T-cell (primary cell): ENCODE results near the gene SLC7A8. TPM values are rescaled to one million over a fixed set of nuclear protein-coding genes. Genes with fewer than 3 reads are reported as not detected.

ENCODE experiments used
- ATAC-seq, 4 experiments: fragments of 200-7000 bp in 3 of 4; fragments of 150-1000 bp in 1 of 4; cut with Tn5 transposase; replicated peaks in 1 of 4; 1 replicate in 3 of 4; 2 replicates in 1 of 4; pipeline ENCODE4 v1.10.0; 2021; ENCODE audit warnings: moderate library complexity in 3 of 4, mild to moderate bottlenecking in 2 of 4, moderate number of reproducible peaks in 1 of 4
- CTCF ChIA-PET, 2 donors: fragments of 300-600 bp; sonication (Branson Sonifier 250); formaldehyde crosslinking; loops; one replicate each; lab custom pipeline; 2022; ENCODE audit warnings: antibody characterized with exemption in 2 of 2; lab: Charles Lee
- POLR2A ChIA-PET, 2 donors: fragments of 300-600 bp; sonication (Branson Sonifier 250); formaldehyde crosslinking; loops; one replicate each; lab custom pipeline; 2022; ENCODE audit warnings: antibody characterized with exemption in 2 of 2; lab: Charles Lee
- DNase-seq, 35 experiments: peaks; one replicate each; pipeline versions ENCODE4 v3.0.0 to v3.0.0-alpha.2; 2013 to 2023
- H3K27ac ChIP-seq: one replicate; pipeline ENCODE4 v1.5.1; 2013; ENCODE audit warnings: low read length
- H3K27me3 ChIP-seq, 2 experiments: replicated peaks in 1 of 2; 1 replicate in 1 of 2; 2 replicates in 1 of 2; pipeline versions ENCODE4 v1.6.1 to v1.7.0; 2013; ENCODE audit warnings: low read length in 1 of 2, mixed read lengths in 1 of 2; ENCODE audit not compliant: control insufficient read depth in 2 of 2, insufficient read depth in 2 of 2; ENCODE audit errors: extremely low read depth in 1 of 2
- H3K36me3 ChIP-seq, 2 donors: 1 replicate in 1 of 2; 2 replicates in 1 of 2; pipeline versions ENCODE4 v1.6.1 to v1.7.0; 2013; ENCODE audit warnings: low read length in 1 of 2; ENCODE audit not compliant: control insufficient read depth in 2 of 2, insufficient read depth in 1 of 2; ENCODE audit errors: extremely low read depth in 1 of 2
- H3K4me1 ChIP-seq, 2 experiments: 1 replicate in 1 of 2; 2 replicates in 1 of 2; pipeline versions ENCODE4 v1.6.1 to v1.7.0; 2013; ENCODE audit warnings: low read length in 2 of 2, mixed read lengths in 1 of 2; ENCODE audit not compliant: insufficient read depth in 2 of 2, control insufficient read depth in 1 of 2; ENCODE audit errors: extremely low read depth in 1 of 2
- H3K4me3 ChIP-seq, 2 donors: 1 replicate in 1 of 2; 2 replicates in 1 of 2; pipeline versions ENCODE4 v1.5.1 to v1.7.0; 2013; ENCODE audit warnings: mild to moderate bottlenecking in 2 of 2, low read length in 1 of 2, moderate library complexity in 1 of 2; ENCODE audit not compliant: control insufficient read depth in 1 of 2; ENCODE audit errors: extremely low read depth in 1 of 2
- H3K9me3 ChIP-seq: 2 replicates; pipeline ENCODE4 v1.7.0; 2013
- H3K27ac Mint-ChIP-seq, 2 donors: one replicate each; pipeline ENCODE4 v1.8.0; 2020 to 2021; ENCODE audit warnings: mild to moderate bottlenecking in 2 of 2, mixed read lengths in 2 of 2
- H3K27me3 Mint-ChIP-seq, 2 donors: one replicate each; pipeline ENCODE4 v1.8.0; 2021 to 2022; ENCODE audit warnings: mixed read lengths in 2 of 2
- H3K36me3 Mint-ChIP-seq: one replicate; pipeline ENCODE4 v1.8.0; 2021; ENCODE audit warnings: mixed read lengths
- H3K4me1 Mint-ChIP-seq, 3 donors: one replicate each; pipeline ENCODE4 v1.8.0; 2020 to 2022; ENCODE audit warnings: mixed read lengths in 3 of 3, mild to moderate bottlenecking in 1 of 3
- H3K4me3 Mint-ChIP-seq, 3 donors: one replicate each; pipeline ENCODE4 v1.8.0; 2020 to 2022; ENCODE audit warnings: mild to moderate bottlenecking in 3 of 3, mixed read lengths in 3 of 3, moderate library complexity in 3 of 3
- H3K9me3 Mint-ChIP-seq, 3 donors: one replicate each; pipeline ENCODE4 v1.8.0; 2020 to 2022; ENCODE audit warnings: mixed read lengths in 3 of 3
- WGBS: methylation state at CpG from one replicate; pipeline ENCODE4 v1.1.5; 2013; ENCODE audit warnings: missing lambda C conversion rate; ENCODE audit not compliant: insufficient coverage; 5-methylcytosine and 5-hydroxymethylcytosine counted together
- total RNA-seq, 35 experiments: library from RNA in 6 of 35; stranded (reverse) in 6 of 35; fragments of 120-200 nt in 1 of 35; gene quantifications; one replicate each; pipeline versions ENCODE4 v1.2.1 to v1.2.4 and lab custom pipeline; 2013 to 2026

The SLC7A8 gene
- total RNA-seq, 5 donors from 2014 or later (not counting 1 experiment from before 2014, with no cell fraction given): 0.33 to 8.1 (median 5.9) TPM

DNA sequence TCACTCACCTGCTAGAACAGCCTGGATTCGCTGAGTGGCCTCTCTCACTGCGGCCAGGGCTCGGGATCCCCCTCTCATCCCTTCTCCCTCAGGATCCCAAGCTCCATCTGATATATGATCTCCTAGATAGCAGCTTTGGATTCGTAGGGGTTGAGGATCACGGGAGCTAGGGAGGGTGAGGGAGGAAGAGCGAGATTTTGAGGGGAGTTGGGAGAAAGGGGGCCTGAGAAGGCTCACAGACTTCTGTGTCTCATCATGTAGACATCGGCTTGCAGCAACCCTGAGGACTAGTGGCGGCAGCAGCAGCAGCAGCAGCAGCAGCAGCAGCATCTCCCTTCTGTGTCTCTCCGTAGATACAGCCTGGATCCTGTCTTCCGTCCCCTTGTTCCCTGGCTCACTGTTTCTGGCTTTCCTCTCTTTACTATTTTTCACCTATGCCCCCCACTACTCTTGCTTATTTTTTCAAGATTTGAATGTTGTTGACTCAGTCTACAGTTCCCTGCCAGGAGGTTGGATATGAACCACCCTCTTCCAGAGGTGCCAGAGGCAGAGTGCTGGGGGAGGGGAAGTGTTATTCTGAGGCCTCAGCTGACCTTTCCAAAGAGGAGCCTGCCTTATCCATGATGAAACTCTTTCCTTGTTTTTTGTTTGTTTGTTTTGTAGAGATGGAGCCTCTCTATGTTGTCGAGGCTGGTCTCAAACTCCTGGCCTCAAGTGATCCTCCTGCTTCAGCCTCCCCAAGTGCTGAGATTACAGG, 78.7 kb downstream of the SLC7A8 start, which contains the start of gene CIROP:
Gene CIROP (minus strand): TSS at position 399 of the 757 bp plus-strand sequence. CDS start 69 bp downstream, at position 330.
- Histone ChIP-seq H3K4me3 (no peak within 1 kb of the TSS), H3K27ac (no peak within 1 kb of the TSS), H3K9me3 (no peaks in the 10 kb centered on the region), H3K36me3 (no peaks in the 10 kb centered on the region), H3K27me3 (no peaks in the 10 kb centered on the region), H3K4me1 (no peaks in the 10 kb centered on the region)
- H3K4me1 Mint-ChIP-seq: peaks cover 2 to 6% (median 4%) of the 10 kb centered on the region in 3 donors
- no peaks in the 10 kb centered on the region for H3K36me3 Mint-ChIP-seq
- WGBS: 95% methylated on average over 5 of the region's 11 CpGs
- H3K4me3 Mint-ChIP-seq: no peak within 1 kb of the TSS
- ChIA-PET CTCF (no interaction called here), POLR2A (no interaction called here)
- H3K27ac Mint-ChIP-seq: no peak within 1 kb of the TSS
- ATAC-seq (no peak), DNase-seq (no peak)
- no peaks in the 10 kb centered on the region for H3K9me3 Mint-ChIP-seq
- no peaks in the 10 kb centered on the region for H3K27me3 Mint-ChIP-seq

DNA sequence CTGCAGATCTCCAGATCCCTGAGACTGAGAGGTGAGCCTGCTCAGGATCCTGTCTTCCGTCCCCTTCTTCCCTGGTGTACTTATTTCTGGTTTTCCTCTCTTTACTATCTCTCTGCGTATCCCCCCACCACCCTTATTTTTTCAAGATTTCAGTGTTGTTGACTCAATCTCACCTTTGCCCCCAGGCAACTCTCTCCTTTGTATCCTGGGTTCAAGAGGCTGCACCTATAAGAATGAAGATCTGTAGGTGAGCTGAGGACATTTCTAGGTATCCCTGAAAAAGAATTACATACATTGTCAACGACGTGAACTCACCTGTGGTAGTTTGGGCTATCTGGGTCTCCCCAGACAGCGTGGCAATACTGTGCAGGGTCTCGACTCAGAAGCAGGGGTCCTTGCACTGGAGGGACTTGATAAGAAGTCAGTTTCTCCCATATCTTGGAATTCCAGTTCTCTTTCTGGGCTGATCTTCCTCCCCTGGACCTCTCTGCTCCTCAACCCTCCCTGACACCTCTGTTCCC, 79.3 kb downstream of the SLC7A8 start:
- H3K27ac ChIP-seq: no peak overlapping the region
- H3K36me3 ChIP-seq: peaks cover 0 to 2% of the 10 kb centered on the region in 2 donors
- no peaks in the 10 kb centered on the region for H3K9me3 Mint-ChIP-seq
- H3K4me3 ChIP-seq: no peak overlapping the region
- H3K4me1 Mint-ChIP-seq: peaks cover 6 to 12% (median 7%) of the 10 kb centered on the region in 3 donors
- no peak for DNase-seq
- CTCF ChIA-PET: no interaction called here
- WGBS: 88% methylated on average over 4 of the region's 6 CpGs
- POLR2A ChIA-PET: interaction anchor here in 1 of 2 donors (0.6 kb wide), 1 partner anchor 154 kb away, joined by 5 read pairs; no protein-coding TSS in a partner anchor
- H3K27me3 Mint-ChIP-seq: no peaks in the 10 kb centered on the region
- H3K4me3 Mint-ChIP-seq: no peak overlapping the region
- no peaks in the 10 kb centered on the region for H3K27me3 ChIP-seq
- peaks cover 4% of the 10 kb centered on the region for H3K36me3 Mint-ChIP-seq
- no peak overlapping the region for H3K27ac Mint-ChIP-seq
- no peak for ATAC-seq
- no peaks in the 10 kb centered on the region for H3K9me3 ChIP-seq
- no peaks in the 10 kb centered on the region for H3K4me1 ChIP-seq

DNA sequence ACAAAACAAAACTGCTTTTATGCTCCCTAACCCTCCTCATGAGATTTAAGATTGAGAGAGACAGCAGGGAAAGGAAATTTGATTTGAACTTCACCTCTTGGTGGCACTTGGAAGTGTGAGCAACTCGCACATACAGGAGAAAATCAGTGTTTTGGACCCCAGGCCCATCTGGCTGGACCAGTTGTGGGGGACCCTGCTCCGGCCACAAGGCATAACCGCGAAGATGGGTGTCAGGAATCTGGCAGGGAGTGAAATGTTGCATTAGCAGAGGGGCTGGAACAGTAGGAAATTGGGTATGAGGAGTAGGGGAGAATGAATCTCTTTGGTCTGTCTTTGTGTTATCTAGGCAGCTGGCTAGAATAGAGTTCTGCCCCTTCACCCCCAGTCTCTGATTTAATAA, 79.9 kb downstream of the SLC7A8 start:
- Histone ChIP-seq H3K27ac (no peak overlapping the region), H3K36me3 (peaks cover 0 to 7% of the 10 kb centered on the region in 2 donors), H3K4me3 (no peak overlapping the region), H3K9me3 (no peaks in the 10 kb centered on the region), H3K4me1 (no peaks in the 10 kb centered on the region), H3K27me3 (no peaks in the 10 kb centered on the region)
- CTCF ChIA-PET: no interaction called here
- ATAC-seq (no peak), DNase-seq (no peak)
- no peak overlapping the region for H3K27ac Mint-ChIP-seq
- POLR2A ChIA-PET: interaction anchor here in 1 of 2 donors (0.6 kb wide), 1 partner anchor 155 kb away, joined by 5 read pairs; no protein-coding TSS in a partner anchor
- WGBS: 100% methylated on average over 1 of the region's 4 CpGs
- H3K4me1 Mint-ChIP-seq: peaks cover 8 to 14% (median 9%) of the 10 kb centered on the region in 3 donors
- H3K27me3 Mint-ChIP-seq: no peaks in the 10 kb centered on the region
- peaks cover 10% of the 10 kb centered on the region for H3K36me3 Mint-ChIP-seq
- H3K9me3 Mint-ChIP-seq: no peaks in the 10 kb centered on the region
- no peak overlapping the region for H3K4me3 Mint-ChIP-seq

DNA sequence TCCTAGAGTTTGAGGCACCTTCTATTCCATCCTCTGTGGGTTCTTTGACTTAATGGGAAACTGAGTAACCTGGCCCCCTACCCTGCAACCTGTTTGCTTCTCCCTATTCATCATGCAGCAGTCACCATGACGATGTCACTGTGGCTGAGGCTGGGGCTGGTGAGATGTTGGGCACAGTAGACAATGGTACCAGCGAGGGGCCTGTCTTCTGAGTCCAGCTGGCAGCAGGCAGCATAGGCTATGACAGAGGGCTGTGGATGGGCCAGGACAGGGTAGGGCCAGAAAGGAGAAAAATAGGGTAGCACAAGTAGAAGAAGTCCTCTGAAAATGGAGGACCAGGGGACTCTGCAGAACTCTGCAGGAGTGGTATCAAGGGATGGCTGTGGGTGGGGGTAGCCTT, 80.7 kb downstream of the SLC7A8 start:
- POLR2A ChIA-PET: interaction anchor here in 1 of 2 donors (0.5 kb wide), 1 partner anchor 217 kb away, joined by 10 read pairs; no protein-coding TSS in a partner anchor

DNA sequence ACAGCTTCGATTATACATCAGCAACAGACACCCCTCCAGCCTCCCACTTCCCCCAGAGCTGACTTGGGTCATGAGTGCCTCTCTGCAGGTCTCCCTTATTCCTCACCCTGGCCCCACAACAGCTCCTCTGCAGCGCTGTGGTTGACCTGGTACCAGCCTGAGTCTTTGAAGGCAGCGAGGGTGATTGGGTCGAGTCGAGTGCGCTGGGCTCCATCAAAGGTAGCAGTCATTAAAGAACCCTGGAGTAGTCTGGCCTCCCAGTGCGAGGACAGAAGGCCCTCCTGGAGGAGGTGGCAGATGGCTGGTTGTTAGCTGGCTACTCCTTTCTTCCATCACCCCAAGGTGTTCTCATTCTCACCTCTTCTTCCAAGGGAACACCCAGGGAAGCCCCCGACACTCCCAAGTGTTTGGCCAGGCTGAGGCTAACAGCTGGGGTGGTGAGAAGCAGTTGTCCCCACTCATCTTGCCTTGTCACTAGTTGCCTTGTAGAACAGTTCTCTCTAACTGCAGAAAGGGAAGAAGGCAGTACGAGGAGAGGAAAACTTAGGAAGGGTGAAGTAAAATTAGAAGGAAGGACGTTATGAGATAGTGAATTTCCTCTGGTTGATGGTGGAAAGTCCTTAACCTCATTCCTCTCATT, 81.4 kb downstream of the SLC7A8 start:
- H3K27me3 Mint-ChIP-seq: no peaks in the 10 kb centered on the region

More for the DNA sequence above, 80.7 kb downstream of the SLC7A8 start:
- Mint-ChIP-seq H3K4me3 (no peak overlapping the region), H3K27ac (no peak overlapping the region), H3K27me3 (no peaks in the 10 kb centered on the region), H3K36me3 (peaks cover 18% of the 10 kb centered on the region), H3K9me3 (no peaks in the 10 kb centered on the region), H3K4me1 (peaks cover 14 to 17% (median 14%) of the 10 kb centered on the region in 3 donors)
- H3K27ac ChIP-seq: no peak overlapping the region
- no peaks in the 10 kb centered on the region for H3K27me3 ChIP-seq
- ATAC-seq: no peak
- peaks cover 0 to 2% of the 10 kb centered on the region in 2 experiments for H3K4me1 ChIP-seq
- WGBS: 45% methylated on average over 1 of the region's 2 CpGs
- H3K4me3 ChIP-seq: no peak overlapping the region
- no peaks in the 10 kb centered on the region for H3K9me3 ChIP-seq
- peaks cover 0 to 15% of the 10 kb centered on the region in 2 donors for H3K36me3 ChIP-seq
- CTCF ChIA-PET: interaction anchor here in 1 of 2 donors (0.5 to 0.6 kb wide), 2 partner anchors 530 to 1977 kb away, joined by 3 to 4 read pairs; no protein-coding TSS in a partner anchor
- DNase-seq: no peak

More for the DNA sequence above, 81.4 kb downstream of the SLC7A8 start:
- ATAC-seq: no peak
- Histone ChIP-seq H3K9me3 (no peaks in the 10 kb centered on the region), H3K27ac (no peak overlapping the region), H3K36me3 (peaks cover 0 to 20% of the 10 kb centered on the region in 2 donors), H3K4me3 (no peak overlapping the region), H3K27me3 (no peaks in the 10 kb centered on the region), H3K4me1 (peaks cover 2 to 5% of the 10 kb centered on the region in 2 experiments)
- H3K27ac Mint-ChIP-seq: no peak overlapping the region
- peaks cover 23% of the 10 kb centered on the region for H3K36me3 Mint-ChIP-seq
- peaks cover 14 to 24% (median 21%) of the 10 kb centered on the region in 3 donors for H3K4me1 Mint-ChIP-seq
- H3K4me3 Mint-ChIP-seq: no peak overlapping the region
- no peak for DNase-seq
- POLR2A ChIA-PET: interaction anchor here (0.5 kb wide), 2 partner anchors 43 to 217 kb away, joined by 4 to 10 read pairs; no protein-coding TSS in a partner anchor
- no peaks in the 10 kb centered on the region for H3K9me3 Mint-ChIP-seq
- CTCF ChIA-PET: interaction anchor here in 1 of 2 donors (0.6 kb wide), 1 partner anchor 1976 kb away, joined by 3 read pairs; no protein-coding TSS in a partner anchor
- 100% methylated on average over 1 of the region's 10 CpGs for WGBS
